HepG2 (cell line): ENCODE data around the gene BRAT1. TPM values are rescaled to one million over a fixed set of nuclear protein-coding genes. Genes with fewer than 3 reads are reported as not detected.
A peak's percentile ranks its signal among the peaks of the same experiment; 100 is the strongest.

Source experiments
- ATAC-seq: fragments of 200-7000 bp; cut with Tn5 transposase; 3 replicates; pipeline ENCODE4 v1.9.1; 2020; ENCODE audit warnings: mild to moderate bottlenecking, moderate library complexity
- BruUV-seq: library from RNA; stranded (reverse); fragments of 400-500 nt; replicated peaks from 2 replicates; lab custom pipeline; 2021; lab: Mats Ljungman, UMichigan
- CTCF ChIA-PET: fragments of 300-600 bp; formaldehyde crosslinking; extraction: SDS; loops from one replicate; lab custom pipeline; 2021; ENCODE audit warnings: low total read pairs, inconsistent platforms, low intra/inter-chr PET ratio; lab: Yijun Ruan, JAX
- POLR2A ChIA-PET: fragments of 350-600 bp; sonication (Branson Sonifier 250); formaldehyde crosslinking; loops from one replicate; lab custom pipeline; 2020; ENCODE audit warnings: antibody characterized with exemption, inconsistent platforms; lab: Yijun Ruan, JAX
- DNase-seq: peaks from one replicate; pipeline ENCODE4 v3.0.0-alpha.2; 2015; ENCODE audit warnings: low spot score
- FAIRE-seq: peaks from 3 replicates; lab custom pipeline; 2011; peaks lifted over from hg19 to GRCh38; lab: Jason Lieb, UNC
- H2AFZ ChIP-seq: one replicate; pipeline ENCODE4 v1.6.1; 2011; ENCODE audit warnings: low read length, inconsistent platforms
- H3K27ac ChIP-seq: fragments of 300-600 bp; 3 replicates; pipeline ENCODE4 v1.8.0; 2011; ENCODE audit warnings: mixed run types, mild to moderate bottlenecking, mixed read lengths, low read length, inconsistent platforms; ENCODE audit not compliant: insufficient read depth; ENCODE audit errors: extremely low read length
- H3K27me3 ChIP-seq, 2 experiments: fragments of 200-600 bp in 1 of 2; 2 replicates in 1 of 2; 3 replicates in 1 of 2; pipeline versions ENCODE4 v1.6.0 to v1.8.0; 2011; ENCODE audit warnings: low read length in 2 of 2, mild to moderate bottlenecking in 2 of 2, moderate library complexity in 2 of 2, inconsistent platforms in 1 of 2; ENCODE audit not compliant: insufficient read depth in 2 of 2, control insufficient read depth in 1 of 2
- H3K36me3 ChIP-seq, 2 experiments: fragments of 200-600 bp in 1 of 2; replicated peaks in 1 of 2; 2 replicates in 1 of 2; 3 replicates in 1 of 2; pipeline versions ENCODE4 v1.5.1 to v1.8.0; 2011; ENCODE audit warnings: low read length in 2 of 2, inconsistent platforms in 1 of 2; ENCODE audit not compliant: insufficient read depth in 2 of 2, control insufficient read depth in 1 of 2
- H3K4me1 ChIP-seq: 2 replicates; pipeline ENCODE4 v1.5.1; 2012; ENCODE audit warnings: low read length, inconsistent platforms; ENCODE audit not compliant: insufficient read depth
- H3K4me2 ChIP-seq: 2 replicates; pipeline ENCODE4 v1.6.0; 2011; ENCODE audit warnings: low read depth, low read length, inconsistent platforms
- H3K4me3 ChIP-seq, 3 experiments: fragments of 200-600 bp in 1 of 3; sonication (generic), shearing (Covaris generic) in 1 of 3; replicated peaks in 1 of 3; 2 replicates each; pipeline ENCODE4 v1.5.1; 2011 to 2016; ENCODE audit warnings: low read length in 3 of 3, inconsistent platforms in 2 of 3, low read depth in 2 of 3, mild to moderate bottlenecking in 2 of 3, control low read depth in 1 of 3, mixed read lengths in 1 of 3; ENCODE audit not compliant: insufficient read depth in 1 of 3
- H3K79me2 ChIP-seq: one replicate; pipeline ENCODE4 v1.6.1; 2011; ENCODE audit warnings: low read length, inconsistent platforms; ENCODE audit not compliant: insufficient read depth
- H3K9ac ChIP-seq: 2 replicates; pipeline ENCODE4 v1.6.0; 2011; ENCODE audit warnings: mild to moderate bottlenecking, low read depth, low read length, inconsistent platforms; ENCODE audit not compliant: insufficient read depth
- H3K9me3 ChIP-seq: 2 replicates; pipeline ENCODE4 v1.5.1; 2012; ENCODE audit warnings: mild to moderate bottlenecking, low read length
- H4K20me1 ChIP-seq: 2 replicates; pipeline ENCODE4 v1.6.0; 2011; ENCODE audit warnings: inconsistent platforms, mild to moderate bottlenecking, low read length, moderate library complexity; ENCODE audit not compliant: insufficient read depth
- IRX3 ChIP-seq: sonication (generic); formaldehyde crosslinking; IDR thresholded peaks from 2 replicates; pipeline ENCODE4 v1.8.1; 2023; ENCODE audit warnings: mild to moderate bottlenecking, low read depth, missing genetic modification reagents, borderline replicate concordance
- ISL2 ChIP-seq: sonication (generic); formaldehyde crosslinking; IDR thresholded peaks from 2 replicates; pipeline ENCODE4 v1.5.0; 2020; ENCODE audit warnings: missing genetic modification reagents
- ZNF83 ChIP-seq: sonication (generic); formaldehyde crosslinking; IDR thresholded peaks from 2 replicates; pipeline ENCODE4 v1.4.0; 2020; ENCODE audit warnings: missing genetic modification reagents, mild to moderate bottlenecking, borderline replicate concordance
- WGBS: methylation state at CpG from one replicate; pipeline ENCODE4 v1.1.6; 2017; ENCODE audit warnings: low lambda C conversion rate; 5-methylcytosine and 5-hydroxymethylcytosine counted together
- in situ Hi-C: cut with HindIII; loops from 2 replicates; pipeline ENCODE4 v1.10.0; 2017; ENCODE audit warnings: low pct_unique_long_range_greater_than_20kb; ENCODE audit not compliant: extremely low pct_ligation_motif_present
- intact Hi-C: fragments of 100-400 bp; cut with micrococcal nuclease; formaldehyde crosslinking; loops from one replicate; pipeline ENCODE4 v1.10.0; 2022; ENCODE audit not compliant: unreplicated experiment
- polyA plus RNA-seq, 8 experiments: library from polyadenylated mRNA; depleted of rRNA in 3 of 8; stranded (reverse) in 7 of 8; unstranded in 1 of 8; fragments of >200 nt; fragmentation: Illumina TruSeq in 4 of 8; extraction: Trizol in 4 of 8; gene quantifications; 2 replicates each; pipeline versions ENCODE4 v1.2.1 to v1.2.3, GENCODE V29; 2011 to 2016; ENCODE audit warnings: low read depth in 4 of 8, missing spikeins in 1 of 8, mixed read lengths in 1 of 8; ENCODE audit not compliant: insufficient read depth in 1 of 8
- total RNA-seq, 5 experiments: library from RNA; depleted of rRNA; stranded (reverse); fragments of >200 nt; fragmentation: Illumina TruSeq; extraction: Trizol; gene quantifications; 2 replicates each; pipeline ENCODE4 v1.2.3, GENCODE V29; 2016; ENCODE audit warnings: low read depth in 1 of 5
- TF ChIP-seq, protein P1 (sequence below): sonication (generic); formaldehyde crosslinking; IDR thresholded peaks from 2 replicates; pipeline ENCODE4 v1.4.0; 2020; ENCODE audit warnings: missing genetic modification reagents
- TF ChIP-seq, protein P2 (sequence below), 2 experiments: IDR thresholded peaks; 2 replicates each; pipeline ENCODE4 v1.6.1; 2011 to 2012; ENCODE audit warnings: low read length in 2 of 2, borderline replicate concordance in 1 of 2, low read depth in 1 of 2, mild to moderate bottlenecking in 1 of 2, moderate library complexity in 1 of 2

Gene BRAT1
- total and polyA plus RNA-seq, 2 of the 13 experiments (the other 11 are each of a cell fraction or from before 2014, with no cell fraction given), result 10.2 to 20.3 TPM

DNA sequence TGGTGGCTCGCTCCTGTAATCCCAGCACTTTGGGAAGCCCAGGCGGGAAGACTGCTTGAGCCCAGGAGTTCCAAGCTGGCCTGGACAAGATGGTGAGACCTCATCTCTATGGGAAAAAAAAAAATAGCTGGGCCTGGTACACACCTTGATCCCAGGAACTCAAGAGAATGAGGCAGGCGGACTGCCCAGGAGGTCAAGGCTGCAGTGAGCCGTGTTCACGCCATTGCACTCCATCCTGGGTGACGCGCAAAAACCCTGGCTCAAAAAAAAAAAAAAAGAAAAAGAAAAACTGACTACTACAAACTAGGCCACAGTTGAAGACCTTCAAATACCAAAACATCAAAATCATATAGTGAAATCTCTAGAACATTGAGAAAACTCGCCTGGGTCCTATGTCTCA lies 3.9 kb downstream of the BRAT1 start:
- CTCF ChIA-PET, result no interaction called here
- Histone ChIP-seq H3K4me2 (no peak overlapping the region), H3K9ac (no peak overlapping the region), H2AFZ (no peak overlapping the region), H3K27ac (no peak overlapping the region), H3K9me3 (no peaks in the 10 kb centered on the region), H3K36me3 (peaks cover 5 to 25% of the 10 kb centered on the region in 2 experiments; a peak in 3 of 5 replicates), H4K20me1 (no peaks in the 10 kb centered on the region), H3K27me3 (no peaks in the 10 kb centered on the region), H3K4me1 (peaks cover 26% of the 10 kb centered on the region), H3K79me2 (peaks cover 14% of the 10 kb centered on the region), H3K4me3 (no peak overlapping the region)
- FAIRE-seq (no peak), DNase-seq (no peak), ATAC-seq (no peak)
- in situ Hi-C loops, result no loop called here
- TF ChIP-seq, protein P1, sequence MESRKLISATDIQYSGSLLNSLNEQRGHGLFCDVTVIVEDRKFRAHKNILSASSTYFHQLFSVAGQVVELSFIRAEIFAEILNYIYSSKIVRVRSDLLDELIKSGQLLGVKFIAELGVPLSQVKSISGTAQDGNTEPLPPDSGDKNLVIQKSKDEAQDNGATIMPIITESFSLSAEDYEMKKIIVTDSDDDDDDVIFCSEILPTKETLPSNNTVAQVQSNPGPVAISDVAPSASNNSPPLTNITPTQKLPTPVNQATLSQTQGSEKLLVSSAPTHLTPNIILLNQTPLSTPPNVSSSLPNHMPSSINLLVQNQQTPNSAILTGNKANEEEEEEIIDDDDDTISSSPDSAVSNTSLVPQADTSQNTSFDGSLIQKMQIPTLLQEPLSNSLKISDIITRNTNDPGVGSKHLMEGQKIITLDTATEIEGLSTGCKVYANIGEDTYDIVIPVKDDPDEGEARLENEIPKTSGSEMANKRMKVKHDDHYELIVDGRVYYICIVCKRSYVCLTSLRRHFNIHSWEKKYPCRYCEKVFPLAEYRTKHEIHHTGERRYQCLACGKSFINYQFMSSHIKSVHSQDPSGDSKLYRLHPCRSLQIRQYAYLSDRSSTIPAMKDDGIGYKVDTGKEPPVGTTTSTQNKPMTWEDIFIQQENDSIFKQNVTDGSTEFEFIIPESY, result peak; percentile 79; the same call in 1 of the 2 replicates
- TF ChIP-seq IRX3 (CRISPR knock-in tag), result no peak
- POLR2A ChIA-PET, result no interaction called here
- 94% methylated on average over 8 of the region's 8 CpGs for WGBS
- no TSS peak for BruUV-seq
- intact Hi-C loops, result no loop called here

DNA sequence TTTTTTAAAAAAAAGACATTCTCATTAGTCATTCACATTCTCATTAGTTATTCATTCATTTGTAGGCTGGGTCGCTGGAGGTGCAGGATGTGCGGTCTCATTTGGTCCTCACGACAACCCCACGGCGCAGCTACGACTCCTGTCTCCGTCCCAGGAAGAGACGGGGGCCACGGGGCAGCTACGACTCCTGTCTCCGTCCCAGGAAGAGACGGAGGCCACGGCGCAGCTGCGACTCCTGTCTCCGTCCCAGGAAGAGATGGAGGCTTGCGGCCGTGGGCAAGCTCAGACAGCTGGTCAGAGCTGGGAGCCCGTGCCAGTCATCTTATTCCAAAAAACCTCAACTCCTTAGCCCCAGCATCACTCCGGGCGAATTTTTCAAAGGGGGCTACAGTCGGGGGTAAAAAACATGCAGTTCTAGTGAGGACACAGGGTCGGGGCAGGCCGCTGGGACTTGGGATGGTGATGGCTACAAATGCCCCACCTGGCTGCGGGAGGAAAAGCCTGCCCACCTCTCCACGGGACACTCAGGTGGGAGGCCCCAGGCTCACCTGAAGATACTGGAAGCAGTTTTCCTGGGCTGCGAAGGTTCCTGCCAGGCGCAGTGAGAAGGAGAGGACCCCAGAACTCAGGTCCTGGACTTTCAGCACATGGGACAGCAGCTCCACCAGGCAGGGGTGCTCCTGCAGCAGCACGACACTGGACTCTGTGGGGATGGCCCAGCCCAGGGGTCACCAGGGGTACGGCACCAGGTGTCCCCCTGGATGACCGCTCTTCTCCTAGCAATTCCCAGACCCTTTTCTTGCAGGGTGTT lies 8.3 kb downstream of the BRAT1 start:
- no peaks in the 10 kb centered on the region for H3K79me2 ChIP-seq
- FAIRE-seq (no peak), DNase-seq (no peak), ATAC-seq (no peak)
- CTCF ChIA-PET, result no interaction called here
- H3K4me2 ChIP-seq, result no peak overlapping the region
- in situ Hi-C loops, result no loop called here
- no TSS peak for BruUV-seq
- no peaks in the 10 kb centered on the region for H4K20me1 ChIP-seq
- H3K27me3 ChIP-seq, result no peaks in the 10 kb centered on the region
- no peaks in the 10 kb centered on the region for H3K9me3 ChIP-seq
- H3K36me3 ChIP-seq, result peaks cover 11 to 45% of the 10 kb centered on the region in 2 experiments; a peak in 4 of 5 replicates
- no peak overlapping the region for H3K27ac ChIP-seq
- intact Hi-C loops, result no loop called here
- POLR2A ChIA-PET, result no interaction called here
- H3K4me3 ChIP-seq, result no peak overlapping the region
- WGBS, result 92% methylated on average over 29 of the region's 31 CpGs
- H3K9ac ChIP-seq, result no peak overlapping the region
- H2AFZ ChIP-seq, result no peak overlapping the region
- H3K4me1 ChIP-seq, result no peaks in the 10 kb centered on the region
- TF ChIP-seq, protein P2, sequence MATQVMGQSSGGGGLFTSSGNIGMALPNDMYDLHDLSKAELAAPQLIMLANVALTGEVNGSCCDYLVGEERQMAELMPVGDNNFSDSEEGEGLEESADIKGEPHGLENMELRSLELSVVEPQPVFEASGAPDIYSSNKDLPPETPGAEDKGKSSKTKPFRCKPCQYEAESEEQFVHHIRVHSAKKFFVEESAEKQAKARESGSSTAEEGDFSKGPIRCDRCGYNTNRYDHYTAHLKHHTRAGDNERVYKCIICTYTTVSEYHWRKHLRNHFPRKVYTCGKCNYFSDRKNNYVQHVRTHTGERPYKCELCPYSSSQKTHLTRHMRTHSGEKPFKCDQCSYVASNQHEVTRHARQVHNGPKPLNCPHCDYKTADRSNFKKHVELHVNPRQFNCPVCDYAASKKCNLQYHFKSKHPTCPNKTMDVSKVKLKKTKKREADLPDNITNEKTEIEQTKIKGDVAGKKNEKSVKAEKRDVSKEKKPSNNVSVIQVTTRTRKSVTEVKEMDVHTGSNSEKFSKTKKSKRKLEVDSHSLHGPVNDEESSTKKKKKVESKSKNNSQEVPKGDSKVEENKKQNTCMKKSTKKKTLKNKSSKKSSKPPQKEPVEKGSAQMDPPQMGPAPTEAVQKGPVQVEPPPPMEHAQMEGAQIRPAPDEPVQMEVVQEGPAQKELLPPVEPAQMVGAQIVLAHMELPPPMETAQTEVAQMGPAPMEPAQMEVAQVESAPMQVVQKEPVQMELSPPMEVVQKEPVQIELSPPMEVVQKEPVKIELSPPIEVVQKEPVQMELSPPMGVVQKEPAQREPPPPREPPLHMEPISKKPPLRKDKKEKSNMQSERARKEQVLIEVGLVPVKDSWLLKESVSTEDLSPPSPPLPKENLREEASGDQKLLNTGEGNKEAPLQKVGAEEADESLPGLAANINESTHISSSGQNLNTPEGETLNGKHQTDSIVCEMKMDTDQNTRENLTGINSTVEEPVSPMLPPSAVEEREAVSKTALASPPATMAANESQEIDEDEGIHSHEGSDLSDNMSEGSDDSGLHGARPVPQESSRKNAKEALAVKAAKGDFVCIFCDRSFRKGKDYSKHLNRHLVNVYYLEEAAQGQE (IDR thresholded peaks at IDR 0.05; ENCODE audit: borderline replicate concordance in 1 of 2, low read depth in 1 of 2, low read length in 2 of 2), result peak; percentile 11 to 22; a peak in 2 of 4 replicates
- no peak for TF ChIP-seq ZNF83 (CRISPR knock-in tag)
- TF ChIP-seq ISL2 (CRISPR knock-in tag), result no peak
